GM13977 (cell line): ENCODE data around the gene MAST1.

ENCODE experiments used
- DNase-seq: peaks from one replicate; pipeline ENCODE4 v3.0.0; 2012; ENCODE audit warnings: low spot score
- CTCF ChIP-seq: IDR thresholded peaks from 2 replicates; pipeline ENCODE4 v1.5.1; 2012; ENCODE audit warnings: mild to moderate bottlenecking, control low read depth; ENCODE audit not compliant: insufficient read depth; ENCODE audit errors: extremely low read depth, missing control alignments
- in situ Hi-C: fragments of 300-500 bp; cut with MboI; formaldehyde crosslinking; loops from one replicate; pipeline ENCODE4 v1.12.0; 2022; ENCODE audit warnings: low sequenced_read_pairs, low pct_unique_long_range_greater_than_20kb, mixed read lengths, inconsistent platforms; ENCODE audit not compliant: unreplicated experiment

The MAST1 gene

GRCh38 chr19:12791345-12792050, 46.8 kb upstream of the MAST1 start, which contains the start of gene JUNB:
JUNB (plus strand) TSS chr19:12791486; CDS start chr19:12791772, 286 bp downstream.
- no peak for TF ChIP-seq CTCF
- in situ Hi-C loops, result no loop called here
- peak; percentile 95 for DNase-seq

GRCh38 chr19:12792051-12792852, 46.1 kb upstream of the MAST1 start:
- DNase-seq, result peak; percentile 69
- in situ Hi-C loops, result no loop called here
- TF ChIP-seq CTCF, result no peak

GRCh38 chr19:12792853-12793289, 45.4 kb upstream of the MAST1 start:
- DNase-seq, result no peak
- no peak for TF ChIP-seq CTCF
- in situ Hi-C loops, result no loop called here

- no peak for TF ChIP-seq CTCF
- in situ Hi-C loops, result no loop called here
- DNase-seq, result peak; percentile 98
These were observed 44.8 kb upstream of the MAST1 start for GRCh38 chr19:12793290-12794195.

GRCh38 chr19:12794196-12794941, 43.9 kb upstream of the MAST1 start:
- no peak for DNase-seq
- no peak for TF ChIP-seq CTCF

More at GRCh38 chr19:12794196-12794941, 43.9 kb upstream of the MAST1 start:
- in situ Hi-C loops, result no loop called here
